Fibroblast of lung (primary cell): ENCODE data around the gene PRR5L. TPM values are rescaled to one million over a fixed set of nuclear protein-coding genes. Genes with fewer than 3 reads are reported as not detected.

Experiments used
- DNase-seq, 2 donors: peaks; one replicate each; pipeline versions ENCODE4 v3.0.0 to v3.0.0-alpha.2; 2010; ENCODE audit warnings: low read depth in 2 of 2
- H2AFZ ChIP-seq: 2 replicates; pipeline ENCODE4 v1.5.1; 2012; ENCODE audit warnings: low read length, control low read depth, inconsistent platforms
- H3K27ac ChIP-seq: 2 replicates; pipeline ENCODE4 v1.5.1; 2011; ENCODE audit warnings: low read length, control low read depth; ENCODE audit not compliant: insufficient read depth
- H3K27me3 ChIP-seq: 2 replicates; pipeline ENCODE4 v1.5.1; 2011; ENCODE audit warnings: mild to moderate bottlenecking, low read length; ENCODE audit not compliant: control insufficient read depth, insufficient read depth
- H3K36me3 ChIP-seq: 2 replicates; pipeline ENCODE4 v1.5.1; 2011; ENCODE audit warnings: low read length; ENCODE audit not compliant: control insufficient read depth, insufficient read depth
- H3K4me1 ChIP-seq: 2 replicates; pipeline ENCODE4 v1.5.1; 2011; ENCODE audit warnings: low read length; ENCODE audit not compliant: control insufficient read depth, insufficient read depth; ENCODE audit errors: extremely low read depth
- H3K4me2 ChIP-seq: 2 replicates; pipeline ENCODE4 v1.5.1; 2011; ENCODE audit warnings: low read length, control low read depth; ENCODE audit not compliant: insufficient read depth; ENCODE audit errors: extremely low read depth
- H3K4me3 ChIP-seq, 4 experiments: fragments of 200-600 bp in 1 of 4; sonication (generic) in 1 of 4; replicated peaks in 1 of 4; 2 replicates each; pipeline ENCODE4 v1.5.1; 2011 to 2016; ENCODE audit warnings: low read length in 4 of 4, low read depth in 3 of 4, mild to moderate bottlenecking in 3 of 4, control low read depth in 2 of 4, inconsistent platforms in 1 of 4, mixed read lengths in 1 of 4; ENCODE audit not compliant: insufficient read depth in 1 of 4; ENCODE audit errors: control extremely low read depth in 1 of 4
- H3K79me2 ChIP-seq: 2 replicates; pipeline ENCODE4 v1.5.1; 2012; ENCODE audit warnings: mild to moderate bottlenecking, low read length, inconsistent platforms; ENCODE audit not compliant: control insufficient read depth, insufficient read depth
- H3K9ac ChIP-seq: 2 replicates; pipeline ENCODE4 v1.5.1; 2011; ENCODE audit warnings: mild to moderate bottlenecking, low read length, control low read depth; ENCODE audit not compliant: insufficient read depth
- H3K9me3 ChIP-seq: 2 replicates; pipeline ENCODE4 v1.5.1; 2012; ENCODE audit warnings: low read depth, low read length; ENCODE audit not compliant: control insufficient read depth, insufficient read depth
- H4K20me1 ChIP-seq: 2 replicates; pipeline ENCODE4 v1.5.1; 2011; ENCODE audit warnings: low read length; ENCODE audit not compliant: control insufficient read depth, insufficient read depth; ENCODE audit errors: extremely low read depth
- CTCF ChIP-seq, 2 donors: IDR thresholded peaks in 1 of 2; conservative IDR thresholded peaks in 1 of 2; 1 replicate in 1 of 2; 2 replicates in 1 of 2; pipeline ENCODE4 v1.5.1; 2011 to 2012; ENCODE audit warnings: low read length in 2 of 2, control low read depth in 1 of 2, inconsistent platforms in 1 of 2, low read depth in 1 of 2, mild to moderate bottlenecking in 1 of 2
- EZH2 ChIP-seq: IDR thresholded peaks from 2 replicates; pipeline ENCODE4 v1.5.1; 2012; ENCODE audit warnings: low read length, control low read depth, mild to moderate bottlenecking; ENCODE audit errors: missing control alignments
- polyA plus RNA-seq, 2 donors: library from polyadenylated mRNA; depleted of rRNA in 1 of 2; stranded (reverse) in 1 of 2; unstranded in 1 of 2; fragments of >200 nt; gene quantifications; 2 replicates each; pipeline ENCODE4 v1.2.1, GENCODE V29; 2011 to 2012; ENCODE audit warnings: missing spikeins in 1 of 2
- total RNA-seq: library from RNA; depleted of rRNA; stranded (reverse); fragments of >200 nt; gene quantifications from 2 replicates; pipeline ENCODE4 v1.2.1, GENCODE V29; 2014

PRR5L gene
- total and polyA plus RNA-seq, 2 donors (not counting 1 experiment from before 2014, with no cell fraction given): 2.8 to 6.3 TPM

- no peak for DNase-seq
- Histone ChIP-seq H3K4me3 (no peak overlapping the region), H3K36me3 (no peaks in the 10 kb centered on the region), H3K27ac (no peak overlapping the region), H2AFZ (no peak overlapping the region), H3K9ac (no peak overlapping the region), H3K27me3 (no peaks in the 10 kb centered on the region), H3K4me1 (no peaks in the 10 kb centered on the region), H3K9me3 (no peaks in the 10 kb centered on the region), H3K79me2 (no peaks in the 10 kb centered on the region), H4K20me1 (no peaks in the 10 kb centered on the region), H3K4me2 (no peak overlapping the region)
- no peak for TF ChIP-seq EZH2
- TF ChIP-seq CTCF (conservative IDR thresholded peaks at IDR 0.05 in 1 of 2, IDR thresholded peaks at IDR 0.05 in 1 of 2; ENCODE audit: low read depth in 1 of 2, low read length in 2 of 2): no peak
Measured at GRCh38 chr11:36261094-36261493, 35.0 kb upstream of the PRR5L start.

GRCh38 chr11:36264011-36264972 is 31.8 kb upstream of the PRR5L start:
- TF ChIP-seq EZH2 (no peak), CTCF (conservative IDR thresholded peaks at IDR 0.05 in 1 of 2, IDR thresholded peaks at IDR 0.05 in 1 of 2; ENCODE audit: low read depth in 1 of 2, low read length in 2 of 2) (no peak)
- Histone ChIP-seq H3K79me2 (no peaks in the 10 kb centered on the region), H3K4me1 (no peaks in the 10 kb centered on the region), H3K27ac (no peak overlapping the region), H3K4me3 (no peak overlapping the region), H3K4me2 (no peak overlapping the region), H3K9ac (no peak overlapping the region), H3K27me3 (no peaks in the 10 kb centered on the region), H3K36me3 (no peaks in the 10 kb centered on the region), H4K20me1 (no peaks in the 10 kb centered on the region), H2AFZ (no peak overlapping the region), H3K9me3 (no peaks in the 10 kb centered on the region)
- DNase-seq: no peak

GRCh38 chr11:36264973-36265344 is 31.1 kb upstream of the PRR5L start:
- Histone ChIP-seq H3K9ac (no peak overlapping the region), H3K27me3 (no peaks in the 10 kb centered on the region), H3K79me2 (no peaks in the 10 kb centered on the region), H4K20me1 (no peaks in the 10 kb centered on the region), H3K9me3 (no peaks in the 10 kb centered on the region), H3K4me1 (no peaks in the 10 kb centered on the region), H2AFZ (no peak overlapping the region), H3K4me3 (no peak overlapping the region), H3K27ac (no peak overlapping the region), H3K4me2 (no peak overlapping the region), H3K36me3 (no peaks in the 10 kb centered on the region)
- TF ChIP-seq EZH2 (no peak), CTCF (conservative IDR thresholded peaks at IDR 0.05 in 1 of 2, IDR thresholded peaks at IDR 0.05 in 1 of 2; ENCODE audit: low read depth in 1 of 2, low read length in 2 of 2) (no peak)
- no peak for DNase-seq
